Activated CD4-positive, CD25-positive, alpha-beta regulatory T cell treated with anti-CD3 and anti-CD28 coated beads, Interleukin-2, amount 50 U/mL, for 72 hours (primary cell): ENCODE data around the gene CKS1B.

Experiments
- DNase-seq: peaks from one replicate; pipeline ENCODE4 v3.0.0; 2021

CKS1B gene

DNA sequence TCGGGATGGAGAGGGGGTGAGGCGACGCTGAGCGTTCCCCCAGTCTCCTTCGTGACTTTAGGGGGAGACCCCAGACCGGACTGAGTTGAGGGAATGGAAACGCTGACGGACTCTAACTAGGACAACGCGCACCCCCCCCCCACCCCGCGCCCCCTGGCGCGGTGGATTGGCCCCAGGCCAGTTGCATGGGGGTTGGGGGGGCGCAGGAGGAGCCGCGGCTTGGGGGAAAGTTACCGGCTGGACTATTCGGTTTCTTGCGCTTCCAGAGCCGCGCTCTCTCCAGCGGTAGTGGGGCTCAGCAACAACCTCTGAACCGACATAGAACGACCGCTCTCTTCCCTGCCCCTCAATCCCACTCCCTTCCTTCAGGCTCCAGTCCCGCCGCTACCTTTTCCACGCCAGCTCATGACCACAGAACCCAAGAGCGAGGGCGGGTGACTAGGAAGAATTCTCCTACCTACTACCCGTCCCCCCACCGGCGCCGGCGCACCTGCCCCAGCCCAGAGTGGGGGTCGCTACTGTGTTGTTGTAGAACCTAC is 28.8 kb downstream of the CKS1B start:
- DNase-seq, result no peak

DNA sequence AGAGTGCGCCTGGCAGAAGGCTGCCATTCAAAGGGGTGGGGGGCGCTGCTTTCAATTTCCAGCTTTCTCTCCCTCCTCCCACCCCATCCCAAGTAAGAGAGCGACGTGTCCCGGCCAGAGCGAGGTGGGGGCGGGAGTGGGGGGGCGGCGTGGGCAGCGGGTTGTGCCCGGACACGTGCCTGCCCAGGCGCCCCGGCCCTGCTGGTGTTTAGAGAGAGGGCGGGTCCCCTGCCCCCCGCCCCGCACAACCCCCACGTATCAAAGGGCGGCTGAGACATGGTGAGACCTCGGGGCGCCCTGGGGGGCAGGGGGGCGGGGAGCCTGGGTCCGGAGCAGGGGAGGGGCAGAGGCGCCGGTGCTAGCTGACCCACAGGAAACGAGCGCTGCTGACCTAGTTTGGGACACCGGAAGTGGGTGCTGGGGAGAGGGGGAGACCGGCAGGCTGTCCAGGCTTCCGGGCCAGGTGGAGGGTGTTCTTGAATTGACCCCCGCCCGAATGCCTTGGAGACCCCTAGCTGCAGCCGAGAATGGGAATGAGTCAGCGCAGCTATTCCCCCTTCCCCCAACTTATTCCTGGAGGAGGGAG is 29.4 kb downstream of the CKS1B start:
- no peak for DNase-seq

DNA sequence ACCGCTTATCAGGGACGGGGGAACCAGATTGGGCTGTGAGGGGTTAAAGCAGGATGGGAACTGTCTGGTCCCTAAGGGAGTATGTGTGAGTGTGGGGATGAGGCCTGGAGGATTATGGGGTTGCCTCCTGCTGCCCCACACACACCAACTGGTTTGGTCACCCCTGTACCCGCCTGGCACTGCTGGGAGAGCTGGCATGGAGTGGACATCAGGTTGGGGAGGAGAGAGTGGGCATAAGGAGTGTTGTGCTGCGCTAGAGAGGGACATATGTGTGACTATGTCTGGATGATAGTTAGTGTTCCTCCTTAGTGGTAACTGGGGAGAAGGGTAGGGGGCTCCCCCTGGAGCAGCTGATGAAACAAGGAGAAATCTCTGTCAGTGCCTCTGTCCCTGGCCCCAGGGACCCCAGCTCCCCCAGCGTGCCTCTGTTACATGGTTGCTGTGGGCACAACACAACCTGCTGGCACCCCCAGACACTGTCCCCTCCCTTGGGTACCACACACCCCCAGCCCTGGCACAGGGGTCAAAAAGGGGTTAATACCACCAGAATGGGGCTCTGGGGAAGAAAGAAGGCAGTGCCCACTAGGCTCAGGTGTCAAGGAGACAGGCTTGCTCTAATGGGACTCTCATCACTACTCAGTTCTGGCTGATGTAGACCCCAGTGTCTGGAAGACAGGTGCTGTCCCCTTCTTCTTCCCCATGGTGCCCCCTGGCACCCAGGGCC is 30.0 kb downstream of the CKS1B start:
- DNase-seq, result no peak

DNA sequence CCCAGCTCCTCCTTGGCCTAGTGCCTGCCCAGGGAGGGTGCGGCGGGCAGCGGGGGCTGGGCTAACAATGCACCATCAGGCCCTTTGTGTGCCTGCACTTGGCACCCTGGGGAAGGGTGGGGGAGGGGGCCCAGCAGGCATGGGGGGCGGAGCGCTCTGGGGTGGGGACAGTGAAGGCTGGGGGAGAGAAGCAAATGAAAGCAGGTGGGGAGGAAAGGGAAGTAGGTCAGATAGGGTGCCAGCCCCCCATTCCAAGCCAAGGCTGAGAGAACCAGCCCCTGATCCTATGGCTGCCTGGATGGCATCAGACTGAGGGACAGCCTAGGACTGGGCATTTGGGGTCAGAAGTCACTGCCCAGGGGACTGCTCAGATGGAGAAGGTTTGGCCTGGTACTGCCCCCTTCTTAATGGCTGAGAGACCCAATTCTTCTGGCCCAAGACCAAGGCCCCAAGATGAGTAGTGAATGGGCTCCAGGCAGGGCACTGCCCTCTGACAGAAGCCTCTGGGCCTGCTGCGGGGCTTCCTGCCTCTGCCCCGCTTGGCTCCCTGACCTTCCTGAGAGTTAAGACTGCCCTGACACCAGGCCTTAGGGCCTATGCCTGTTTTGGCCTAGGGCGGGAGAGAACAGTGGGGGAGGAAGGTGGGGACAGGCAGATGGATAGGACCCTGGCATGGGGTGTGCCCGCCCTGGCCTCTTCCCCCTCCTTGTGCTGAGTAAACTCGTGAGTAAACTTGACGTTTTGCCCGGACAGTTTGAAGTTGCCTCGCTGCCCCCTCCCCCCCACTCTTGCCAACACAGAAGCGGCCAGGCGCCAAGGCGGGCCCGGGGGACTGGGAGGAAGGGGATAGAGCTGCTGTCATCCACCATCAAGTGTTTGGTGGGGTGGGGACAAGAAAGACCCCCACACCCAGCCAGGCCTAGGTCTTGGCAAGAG is 30.9 kb downstream of the CKS1B start:
- no peak for DNase-seq

GRCh38 chr1:155006601-155007101 is 32.2 kb downstream of the CKS1B start:
- no peak for DNase-seq

GRCh38 chr1:155007251-155007828 is 32.9 kb downstream of the CKS1B start:
- DNase-seq, result no peak

GRCh38 chr1:155008015-155008941 is 33.8 kb downstream of the CKS1B start:
- peak; percentile 63 for DNase-seq

- no peak for DNase-seq
Observed at GRCh38 chr1:155009221-155009711, 34.8 kb downstream of the CKS1B start.

- no peak for DNase-seq
Observed at GRCh38 chr1:155009742-155010141, 35.3 kb downstream of the CKS1B start.

GRCh38 chr1:155010211-155010918 is 35.9 kb downstream of the CKS1B start:
- no peak for DNase-seq

GRCh38 chr1:155011004-155011416 is 36.5 kb downstream of the CKS1B start:
- DNase-seq, result no peak

GRCh38 chr1:155011437-155012025 is 37.0 kb downstream of the CKS1B start:
- DNase-seq, result no peak

GRCh38 chr1:155012026-155012546 is 37.6 kb downstream of the CKS1B start:
- no peak for DNase-seq

- DNase-seq, result no peak
Observed at GRCh38 chr1:155012776-155013602, 38.5 kb downstream of the CKS1B start.

DNA sequence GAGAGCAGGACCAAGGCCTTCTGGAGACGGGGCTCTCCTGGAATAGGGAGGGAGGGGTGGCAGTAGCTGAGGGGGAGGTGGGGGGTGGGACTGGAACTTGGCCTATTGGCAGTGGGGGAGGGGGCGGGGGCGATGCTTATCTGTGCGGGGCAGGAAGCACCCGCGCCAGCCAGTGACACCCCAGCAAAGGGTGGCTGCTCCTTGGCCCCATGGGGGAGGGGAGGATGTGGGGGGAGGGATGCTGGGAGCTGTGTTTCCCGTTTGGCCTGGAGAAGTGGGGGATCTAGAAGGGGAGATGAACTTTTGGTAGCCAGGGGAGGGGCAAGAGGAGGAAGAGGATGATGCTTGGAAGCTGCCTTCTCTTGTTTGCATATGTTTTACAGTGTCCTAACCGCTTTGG is 39.2 kb downstream of the CKS1B start:
- no peak for DNase-seq

- DNase-seq, result no peak
Observed at GRCh38 chr1:155014709-155015508, 40.4 kb downstream of the CKS1B start.

DNA sequence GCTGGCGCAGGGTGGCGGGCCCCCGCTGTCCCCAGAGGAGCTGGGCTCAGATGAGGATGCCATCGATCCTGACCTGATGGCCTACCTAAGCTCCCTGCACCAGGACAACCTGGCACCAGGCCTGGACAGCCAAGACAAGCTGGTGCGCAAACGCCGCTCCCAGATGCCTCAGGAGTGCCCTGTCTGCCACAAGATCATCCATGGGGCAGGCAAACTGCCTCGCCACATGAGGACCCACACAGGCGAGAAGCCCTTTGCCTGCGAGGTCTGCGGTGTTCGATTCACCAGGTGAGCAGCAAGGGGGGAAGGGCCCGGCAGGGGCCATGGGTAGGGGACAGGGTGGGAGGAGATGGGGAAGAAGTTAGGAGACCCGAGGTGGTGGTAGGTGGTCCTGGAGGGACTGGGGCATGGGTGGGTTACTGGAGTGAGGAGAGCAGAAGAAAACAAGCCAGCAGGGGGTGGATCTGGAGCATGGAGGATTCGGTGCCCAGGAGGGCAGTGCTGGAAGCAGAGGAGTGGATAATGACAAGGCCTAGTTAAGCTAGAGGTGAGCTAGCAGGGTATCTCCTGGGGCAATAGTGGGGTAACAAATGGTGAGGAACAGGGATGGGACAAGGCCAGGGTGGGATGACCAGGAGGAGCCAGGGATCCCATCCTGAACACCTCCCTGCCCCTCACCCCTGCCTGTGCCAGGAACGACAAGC is 41.2 kb downstream of the CKS1B start:
- no peak for DNase-seq
